ENCODE measurements around the gene AHNAK.

AHNAK gene

GRCh38 chr11:62548545-62549335 lies 2.1 kb upstream of the AHNAK start:
- no peak for DNase-seq

DNA sequence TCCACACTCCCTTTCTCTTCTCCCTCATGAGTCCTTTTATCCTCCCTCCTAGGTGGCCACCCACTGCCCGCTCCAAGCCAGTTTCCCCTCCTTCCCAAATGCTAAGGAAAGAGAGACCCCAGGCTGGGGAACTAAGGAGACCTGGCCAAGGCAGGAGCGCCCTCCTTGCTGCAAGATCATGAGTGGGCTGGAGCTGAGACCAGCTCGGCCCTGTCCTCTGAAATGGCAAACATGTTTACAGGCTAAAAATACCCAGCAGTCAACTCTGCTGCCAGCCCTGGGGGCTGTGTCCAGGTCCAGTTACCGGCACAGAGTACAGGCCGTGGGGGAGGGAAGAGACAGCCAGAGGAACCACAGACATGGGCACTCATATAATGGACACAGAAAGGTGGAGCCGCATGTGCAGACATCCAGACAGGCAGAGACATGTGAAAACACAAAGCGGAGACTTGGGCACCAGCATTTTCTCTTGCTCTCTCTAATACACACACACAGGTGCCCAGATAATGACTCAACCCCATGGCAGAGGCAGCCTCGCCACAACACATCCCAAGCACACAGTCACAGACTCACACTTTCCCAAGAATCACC lies 1.2 kb upstream of the AHNAK start:
- DNase-seq: no peak

DNA sequence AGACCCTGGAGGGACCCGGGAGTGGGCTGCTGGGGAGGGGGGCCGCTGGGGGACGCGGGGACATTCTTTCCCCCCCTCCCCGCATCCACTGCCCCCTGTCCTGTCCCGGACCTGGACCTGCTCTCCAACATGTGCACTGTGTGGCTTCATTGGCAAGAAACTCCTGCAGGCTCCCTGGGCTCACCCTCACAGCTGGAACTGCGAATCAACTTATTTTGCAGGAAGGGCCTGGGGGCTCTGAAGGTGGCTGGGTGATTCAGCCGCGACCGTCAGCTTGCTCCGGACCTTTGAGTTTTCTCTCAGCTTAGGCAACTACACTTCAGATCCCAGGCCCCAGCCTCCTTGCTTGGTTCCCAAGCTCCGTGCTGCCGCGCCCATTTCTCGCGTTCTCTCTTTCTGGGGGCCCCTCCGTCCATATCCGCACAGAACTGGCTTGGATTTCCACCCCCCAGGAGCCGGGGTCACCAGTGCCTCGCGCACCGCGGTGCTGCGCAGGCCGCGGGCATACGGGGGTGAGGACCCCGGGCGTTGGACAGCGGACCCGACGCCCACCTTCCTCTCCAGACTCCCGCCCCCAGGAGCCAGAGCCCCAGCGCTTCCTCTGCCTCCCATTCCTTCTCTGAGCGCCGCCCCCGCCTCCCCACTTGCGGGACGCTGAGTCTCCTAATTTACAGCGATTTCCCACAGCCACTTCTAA lies 471 bp upstream of the AHNAK start:
- no peak for DNase-seq

- peak in 2 of 3 experiments; percentile 30 to 38 for DNase-seq
These were observed 966 bp downstream of the AHNAK start for GRCh38 chr11:62545437-62546243.

- DNase-seq: peak in 2 of 3 experiments; percentile 11 to 30
These were observed 1.8 kb downstream of the AHNAK start for GRCh38 chr11:62544581-62545436.

DNA sequence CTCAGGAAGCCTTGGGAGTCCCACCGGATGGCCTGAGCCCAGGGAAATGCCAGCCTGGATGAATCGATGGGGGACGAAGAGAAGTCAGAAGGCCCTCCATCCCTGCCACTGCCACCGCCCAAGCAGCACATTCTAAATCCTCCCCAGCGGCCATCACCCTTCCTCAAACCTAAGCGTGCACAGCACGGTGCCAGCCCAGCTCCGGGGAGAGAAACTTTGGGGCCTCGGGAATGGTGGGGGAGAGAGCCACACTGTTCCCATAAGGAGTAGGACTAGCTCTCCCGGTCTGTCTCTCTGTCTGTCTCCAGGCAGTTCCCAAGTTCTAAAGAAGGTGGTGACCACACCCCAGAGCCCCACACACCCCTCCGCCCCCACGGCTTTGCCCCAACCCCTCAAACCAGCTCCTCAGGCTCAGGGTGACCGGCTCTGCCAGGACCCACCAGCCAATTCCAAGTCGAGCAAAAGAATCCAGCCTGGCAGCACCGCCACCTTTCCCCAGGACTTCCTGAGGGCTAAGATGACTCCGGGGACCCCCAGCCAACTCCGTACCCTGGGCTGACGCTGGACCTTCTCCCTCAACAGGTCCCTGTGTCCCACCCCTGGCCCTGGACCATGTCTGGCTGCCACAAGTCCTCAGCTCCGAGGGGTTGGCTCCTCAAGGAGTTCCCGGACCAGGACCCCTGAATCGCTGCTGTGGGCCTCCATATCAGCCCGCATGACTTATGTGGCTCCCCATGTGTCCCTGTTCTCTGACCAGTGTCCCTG lies 2.7 kb downstream of the AHNAK start:
- DNase-seq: no peak

DNA sequence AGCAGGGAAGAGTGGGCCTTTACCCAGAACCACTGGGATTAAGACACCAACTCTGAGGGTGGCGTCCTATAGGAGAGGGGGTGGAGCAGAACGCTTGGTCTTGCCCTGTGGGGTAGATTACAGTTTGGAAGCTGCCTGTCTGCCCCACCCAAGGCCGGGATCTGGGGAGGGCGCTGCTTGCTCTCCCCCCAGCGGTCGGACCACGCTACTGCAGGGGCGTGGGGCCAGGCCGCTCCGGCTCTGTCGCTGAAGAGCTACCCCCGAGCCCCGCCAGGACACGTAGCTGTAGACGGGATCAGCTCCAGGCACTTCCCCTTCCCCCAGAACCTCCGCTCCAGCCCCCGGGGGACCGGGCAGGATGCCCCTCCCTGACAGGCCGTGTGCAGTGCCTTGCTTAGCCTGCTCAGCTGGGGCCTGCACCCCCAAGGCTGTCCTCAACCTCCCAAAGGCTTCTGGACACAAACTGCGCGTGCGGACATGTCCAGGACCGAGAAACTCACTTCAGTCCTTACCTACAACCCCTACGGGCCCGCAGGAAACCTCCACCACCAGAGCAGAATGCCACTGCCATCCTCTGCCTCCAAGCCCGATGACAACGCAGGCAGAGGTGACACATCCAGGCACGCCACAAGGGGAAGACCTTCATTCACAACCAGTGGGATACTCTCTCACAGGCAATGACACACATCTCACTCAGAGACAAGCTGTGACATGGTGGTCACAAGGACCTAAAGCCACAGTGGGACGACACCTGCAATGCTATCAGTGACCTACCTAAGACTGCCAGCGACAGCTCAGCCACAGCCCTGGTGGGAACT lies 3.6 kb downstream of the AHNAK start:
- DNase-seq: peak; percentile 59 to 73 (median 62)

DNA sequence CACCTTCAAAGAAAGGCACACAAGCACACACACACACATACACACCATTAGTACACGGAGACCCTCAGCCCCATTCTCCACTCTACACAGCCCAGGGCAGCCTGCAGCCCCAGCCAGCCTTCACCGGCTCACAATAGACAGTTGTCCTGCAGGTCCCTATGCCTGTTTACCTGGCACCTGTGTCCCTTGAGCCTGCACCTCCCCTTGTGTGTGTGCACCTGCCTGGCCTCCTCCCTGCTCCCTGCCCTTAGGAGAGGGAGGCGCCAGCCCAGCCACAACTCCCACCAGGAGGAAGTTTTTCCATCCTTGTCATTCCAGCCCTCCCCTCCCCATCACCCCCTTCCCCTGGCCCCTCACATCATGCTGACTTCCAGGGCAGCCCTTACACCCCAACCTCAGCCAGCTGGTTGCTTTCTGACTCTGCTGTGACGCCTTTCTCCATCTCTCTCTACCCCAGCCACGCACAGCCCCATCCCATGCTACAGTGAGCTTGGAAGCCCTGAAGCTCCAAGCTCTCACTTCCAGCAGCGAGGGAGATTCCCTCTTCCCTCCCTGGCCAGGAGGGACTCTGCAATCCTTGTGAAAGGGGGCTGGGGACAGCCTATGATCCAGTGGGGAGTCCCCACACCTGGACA lies 4.4 kb downstream of the AHNAK start:
- peak; percentile 26 to 76 (median 60) for DNase-seq

DNA sequence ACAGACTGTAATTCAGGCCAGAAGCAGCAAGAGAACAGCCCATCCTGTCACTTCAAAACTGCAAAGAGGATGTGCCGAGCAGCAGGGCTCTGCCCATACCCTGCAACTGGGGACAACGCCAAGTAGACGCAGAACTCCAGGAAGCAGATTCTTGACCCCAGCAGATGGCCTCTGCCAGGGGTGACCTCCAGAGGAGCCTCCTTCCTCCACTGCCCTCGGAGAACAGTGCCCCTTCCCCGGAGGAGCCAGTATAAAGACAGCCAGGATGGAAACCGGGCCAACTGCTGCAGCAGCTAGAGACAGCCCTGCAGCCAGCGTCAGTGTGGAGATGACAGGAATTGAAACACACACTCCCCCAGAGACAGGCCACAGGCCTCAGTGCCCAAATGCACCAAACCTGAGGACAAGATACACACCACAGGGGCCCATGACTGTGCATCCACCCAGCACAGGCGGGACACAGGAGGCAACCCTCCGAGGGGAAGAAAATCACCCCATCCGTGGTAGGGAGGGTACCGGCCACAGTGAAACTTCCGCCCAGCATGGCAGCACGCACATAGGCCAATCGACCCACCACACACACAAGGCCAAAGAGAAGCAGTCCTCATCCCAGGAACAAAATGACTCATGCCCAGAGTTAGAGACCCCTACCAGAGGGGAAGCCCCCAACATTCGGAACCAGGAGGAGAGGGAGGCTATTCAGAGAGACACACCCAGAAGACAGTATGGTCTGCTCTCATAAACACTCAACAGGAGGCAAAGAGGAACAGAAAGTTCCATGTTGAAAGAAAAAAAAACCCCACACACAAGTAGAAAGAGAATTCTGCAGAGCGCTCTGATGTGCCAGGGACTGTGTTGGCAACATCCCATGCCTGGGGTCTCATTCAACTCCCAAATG lies 5.6 kb downstream of the AHNAK start:
- no peak for DNase-seq

DNA sequence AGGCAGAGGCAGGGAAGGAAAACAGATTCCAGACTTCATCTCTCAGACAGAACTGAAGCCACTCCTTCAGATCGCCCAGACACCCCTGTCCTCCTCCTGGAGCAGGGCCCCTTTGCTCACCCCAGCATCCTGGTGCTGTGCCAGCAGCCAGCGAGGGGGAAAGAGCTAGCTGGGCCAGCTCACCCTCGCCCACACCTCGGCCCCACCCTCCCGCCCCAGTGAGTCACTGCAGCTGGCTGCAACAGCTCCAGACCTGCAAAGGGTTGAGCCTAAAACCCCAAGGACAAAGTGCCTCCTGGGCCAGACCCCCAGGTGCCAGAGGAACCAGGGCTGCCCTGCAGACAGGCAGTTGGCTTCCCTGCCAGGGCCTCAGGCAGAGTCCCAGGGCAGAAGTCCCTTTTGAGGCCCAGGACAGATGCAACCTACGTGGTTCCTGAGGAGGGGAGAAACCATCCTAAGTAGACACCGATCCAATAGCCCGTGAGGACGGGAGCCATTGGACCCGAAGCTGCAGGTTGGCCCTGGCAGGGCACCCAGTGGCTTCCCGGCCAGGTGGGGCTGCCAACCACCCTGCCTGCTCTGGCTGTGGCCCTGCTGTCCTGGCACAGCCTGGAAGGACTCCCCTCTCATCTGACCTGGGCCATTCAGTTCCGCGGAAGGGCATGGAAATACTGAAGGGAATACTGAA lies 7.2 kb downstream of the AHNAK start:
- peak; percentile 13 to 82 (median 79) for DNase-seq

DNA sequence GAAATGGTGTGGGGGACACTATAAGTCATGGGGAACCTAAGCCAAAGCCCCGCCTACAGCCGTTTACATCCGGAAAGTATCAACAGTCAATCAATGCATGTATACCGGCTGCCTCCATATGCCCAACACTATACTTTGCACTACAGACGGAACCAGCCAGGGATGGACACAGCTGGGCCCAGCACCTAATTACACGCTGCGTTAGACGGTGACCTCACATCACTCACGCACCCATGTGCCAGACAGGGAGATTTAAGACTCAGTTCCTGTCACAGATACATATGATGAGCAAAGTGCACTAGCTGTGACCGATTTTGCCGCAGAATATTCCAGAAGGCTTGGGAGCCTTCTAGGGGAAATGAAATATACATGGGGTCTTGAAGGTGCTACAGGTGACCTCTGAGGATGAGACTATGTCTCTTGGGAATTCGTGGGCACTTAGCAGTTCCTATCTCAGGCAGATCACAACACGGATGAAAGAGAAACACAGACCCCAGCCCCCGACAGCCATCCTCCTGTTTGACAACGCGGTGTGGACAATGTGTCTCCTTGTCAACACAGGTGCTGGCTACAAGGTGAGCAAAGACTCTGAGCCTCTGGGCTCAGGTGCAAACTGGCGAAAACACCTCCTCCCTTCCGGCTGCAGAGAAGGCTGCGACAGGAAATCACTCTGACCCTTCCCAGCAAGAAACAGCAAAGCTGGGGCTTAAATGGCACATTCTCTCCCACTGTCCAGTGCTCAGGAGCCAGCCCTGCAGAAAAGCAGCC lies 8.0 kb downstream of the AHNAK start:
- peak; percentile 13 to 82 (median 79) for DNase-seq

- peak in 1 of 3 experiments; percentile 35 for DNase-seq
These were observed 10.2 kb downstream of the AHNAK start for GRCh38 chr11:62536301-62536957.

GRCh38 chr11:62535802-62536201 lies 10.8 kb downstream of the AHNAK start:
- DNase-seq: peak in 1 of 3 experiments; percentile 58

- no peak for DNase-seq
These were observed 11.6 kb downstream of the AHNAK start for GRCh38 chr11:62534779-62535545.

GRCh38 chr11:62532096-62532495 lies 14.5 kb downstream of the AHNAK start:
- no peak for DNase-seq

Measured in NCI-H1417 (cell line).